CD14-positive monocyte (primary cell): ENCODE measurements around the gene RER1. TPM values are rescaled to one million over a fixed set of nuclear protein-coding genes. Genes with fewer than 3 reads are reported as not detected.

Experiments
- DNase-seq, 3 donors: peaks; one replicate each; pipeline ENCODE4 v3.0.0-alpha.2; 2011 to 2022
- H2AFZ ChIP-seq: 2 replicates; pipeline ENCODE4 v1.6.0; 2012; ENCODE audit warnings: mild to moderate bottlenecking, low read depth, low read length, inconsistent platforms; ENCODE audit not compliant: insufficient read depth, poor library complexity, severe bottlenecking
- H3K27ac ChIP-seq, 2 donors: 1 replicate in 1 of 2; 2 replicates in 1 of 2; pipeline ENCODE4 v1.5.1; 2012 to 2013; ENCODE audit warnings: low read length in 2 of 2, control low read depth in 1 of 2, inconsistent platforms in 1 of 2, low read depth in 1 of 2, mild to moderate bottlenecking in 1 of 2
- H3K27me3 ChIP-seq, 2 donors: one replicate each; pipeline versions ENCODE4 v1.6.0 to v1.6.1; 2011 to 2013; ENCODE audit warnings: low read length in 2 of 2; ENCODE audit not compliant: control insufficient read depth in 2 of 2, insufficient read depth in 2 of 2
- H3K36me3 ChIP-seq, 2 donors: replicated peaks in 1 of 2; 1 replicate in 1 of 2; 2 replicates in 1 of 2; pipeline versions ENCODE4 v1.5.1 to v1.6.1; 2012 to 2013; ENCODE audit warnings: low read length in 2 of 2, control low read depth in 1 of 2, inconsistent platforms in 1 of 2, mild to moderate bottlenecking in 1 of 2; ENCODE audit not compliant: insufficient read depth in 2 of 2, control insufficient read depth in 1 of 2
- H3K4me1 ChIP-seq, 2 donors: 1 replicate in 1 of 2; 2 replicates in 1 of 2; pipeline versions ENCODE4 v1.5.1 to v1.6.1; 2012 to 2013; ENCODE audit warnings: low read length in 2 of 2, control low read depth in 1 of 2, inconsistent platforms in 1 of 2, mild to moderate bottlenecking in 1 of 2, moderate library complexity in 1 of 2; ENCODE audit not compliant: insufficient read depth in 2 of 2, control insufficient read depth in 1 of 2
- H3K4me2 ChIP-seq: replicated peaks from 2 replicates; pipeline ENCODE3; 2012; ENCODE audit warnings: low read length, moderate library complexity, mild to moderate bottlenecking; ENCODE audit not compliant: poor library complexity, severe bottlenecking; ENCODE audit errors: extremely low read depth
- H3K4me3 ChIP-seq, 3 experiments: fragments of 200-600 bp in 1 of 3; sonication (generic) in 1 of 3; replicated peaks in 1 of 3; 1 replicate in 2 of 3; 2 replicates in 1 of 3; pipeline ENCODE4 v1.5.1; 2011 to 2013; ENCODE audit warnings: low read length in 3 of 3, mild to moderate bottlenecking in 3 of 3, control low read depth in 2 of 3, low read depth in 2 of 3, inconsistent platforms in 1 of 3, moderate library complexity in 1 of 3
- H3K79me2 ChIP-seq: 2 replicates; pipeline ENCODE4 v1.6.0; 2012; ENCODE audit warnings: mild to moderate bottlenecking, control low read depth, inconsistent platforms, low read length, moderate library complexity; ENCODE audit not compliant: insufficient read depth
- H3K9ac ChIP-seq: 2 replicates; pipeline ENCODE4 v1.6.0; 2017; ENCODE audit warnings: low read length, mild to moderate bottlenecking; ENCODE audit not compliant: insufficient read depth, poor library complexity, severe bottlenecking
- H3K9me3 ChIP-seq, 2 donors: replicated peaks in 1 of 2; 1 replicate in 1 of 2; 2 replicates in 1 of 2; pipeline versions ENCODE4 v1.5.1 to v1.6.1; 2012 to 2013; ENCODE audit warnings: low read length in 2 of 2, control low read depth in 1 of 2; ENCODE audit not compliant: control insufficient read depth in 1 of 2, insufficient read depth in 1 of 2
- H4K20me1 ChIP-seq: 2 replicates; pipeline ENCODE4 v1.6.0; 2012; ENCODE audit warnings: mild to moderate bottlenecking, low read length, control low read depth, moderate library complexity; ENCODE audit not compliant: insufficient read depth
- H3K27ac Mint-ChIP-seq, 7 donors: one replicate each; pipeline ENCODE4 v1.8.0; 2020; ENCODE audit warnings: mild to moderate bottlenecking in 7 of 7, mixed read lengths in 7 of 7, moderate library complexity in 6 of 7, inconsistent platforms in 2 of 7
- H3K27me3 Mint-ChIP-seq, 3 donors: one replicate each; pipeline ENCODE4 v1.8.0; 2021 to 2022; ENCODE audit warnings: low read depth in 3 of 3, mild to moderate bottlenecking in 3 of 3, mixed read lengths in 3 of 3, moderate library complexity in 3 of 3, inconsistent platforms in 1 of 3
- H3K36me3 Mint-ChIP-seq, 2 donors: one replicate each; pipeline ENCODE4 v1.8.0; 2020; ENCODE audit warnings: mixed read lengths in 2 of 2, inconsistent platforms in 1 of 2, mild to moderate bottlenecking in 1 of 2
- H3K4me1 Mint-ChIP-seq: one replicate; pipeline ENCODE4 v1.8.0; 2020; ENCODE audit warnings: mild to moderate bottlenecking, mixed read lengths
- H3K4me3 Mint-ChIP-seq, 2 donors: one replicate each; pipeline ENCODE4 v1.8.0; 2020; ENCODE audit warnings: mild to moderate bottlenecking in 2 of 2, mixed read lengths in 2 of 2, moderate library complexity in 1 of 2
- H3K9me3 Mint-ChIP-seq, 7 donors: one replicate each; pipeline ENCODE4 v1.8.0; 2020 to 2022; ENCODE audit warnings: mixed read lengths in 7 of 7, mild to moderate bottlenecking in 6 of 7, moderate library complexity in 6 of 7, inconsistent platforms in 2 of 7
- CTCF ChIP-seq: fragments of 200-600 bp; IDR thresholded peaks from one replicate; pipeline ENCODE4 v1.8.0; 2022; ENCODE audit warnings: antibody characterized with exemption, mild to moderate bottlenecking
- WGBS: methylation state at CpG from one replicate; pipeline ENCODE4 v1.1.5; 2013; ENCODE audit warnings: missing lambda C conversion rate; ENCODE audit not compliant: insufficient coverage; 5-methylcytosine and 5-hydroxymethylcytosine counted together
- intact Hi-C, 2 donors: fragments of 100-400 bp; cut with micrococcal nuclease; formaldehyde crosslinking; loops; one replicate each; pipeline versions ENCODE4 v1.15.0 to v1.15.1; 2023
- polyA plus RNA-seq, 3 donors: library from polyadenylated mRNA; depleted of rRNA in 1 of 3; unstranded in 2 of 3; stranded (reverse) in 1 of 3; fragments of 300-500 nt in 2 of 3; fragments of >200 nt in 1 of 3; fragmentation: Illumina TruSeq in 2 of 3; gene quantifications; 1 replicate in 2 of 3; 2 replicates in 1 of 3; pipeline ENCODE4 v1.2.3, GENCODE V29; 2012 to 2021

The RER1 gene
- polyA plus RNA-seq, 3 donors = 98.3 to 235 (median 193) TPM

GRCh38 chr1:2412773-2413494 lies 21.3 kb downstream of the RER1 start:
- H3K79me2 ChIP-seq = peaks cover 5% of the 10 kb centered on the region
- H3K27me3 ChIP-seq = peaks cover 0 to 13% of the 10 kb centered on the region in 2 donors
- peak overlapping the region; percentile 47 to 91 (median 74) for H3K4me3 ChIP-seq
- intact Hi-C loops = loop anchor here (1.0 to 10.0 kb wide), 9 partner anchors 22 to 491 kb away; partner anchors contain the start of genes PANK4 (in 2 of the 2), MORN1 (in 1 of the 2), PRXL2B (in 1 of the 2) and RER1 (in 1 of the 2)
- H2AFZ ChIP-seq = peak overlapping the region; percentile 98
- H4K20me1 ChIP-seq = no peaks in the 10 kb centered on the region
- DNase-seq = no peak
- no peaks in the 10 kb centered on the region for H3K36me3 ChIP-seq
- H3K4me1 ChIP-seq = peaks cover 24 to 46% of the 10 kb centered on the region in 2 donors
- Mint-ChIP-seq H3K27me3 (peaks cover 28 to 39% (median 28%) of the 10 kb centered on the region in 3 donors), H3K4me1 (peaks cover 19% of the 10 kb centered on the region), H3K9me3 (peaks cover 0 to 4% (median 0%) of the 10 kb centered on the region in 7 donors), H3K27ac (peak overlapping the region in 1 of 7 donors; percentile 8), H3K4me3 (peak overlapping the region; percentile 39 to 76), H3K36me3 (peaks cover 3 to 11% of the 10 kb centered on the region in 2 donors)
- no peaks in the 10 kb centered on the region for H3K9me3 ChIP-seq
- TF ChIP-seq CTCF = no peak
- H3K9ac ChIP-seq = peak overlapping the region; percentile 94
- peak overlapping the region; percentile 86 for H3K4me2 ChIP-seq
- H3K27ac ChIP-seq = peak overlapping the region in 1 of 2 donors; percentile 92
- 1% methylated on average over 58 of the region's 66 CpGs for WGBS

- Mint-ChIP-seq H3K36me3 (peaks cover 3 to 7% of the 10 kb centered on the region in 2 donors), H3K9me3 (peaks cover 0 to 4% (median 0%) of the 10 kb centered on the region in 7 donors), H3K4me3 (peak overlapping the region; percentile 63 to 70), H3K4me1 (peaks cover 19% of the 10 kb centered on the region), H3K27me3 (peaks cover 28 to 44% (median 31%) of the 10 kb centered on the region in 3 donors), H3K27ac (peak overlapping the region in 6 of 7 donors; percentile 10 to 78 (median 44))
- no peak for DNase-seq
- H3K4me2 ChIP-seq = peak overlapping the region; percentile 86
- H4K20me1 ChIP-seq = no peaks in the 10 kb centered on the region
- no peak for TF ChIP-seq CTCF
- H3K27me3 ChIP-seq = peaks cover 0 to 13% of the 10 kb centered on the region in 2 donors
- H3K36me3 ChIP-seq = no peaks in the 10 kb centered on the region
- peak overlapping the region; percentile 98 for H2AFZ ChIP-seq
- H3K9ac ChIP-seq = peak overlapping the region; percentile 94
- intact Hi-C loops = loop anchor here (2.0 to 10.0 kb wide), 8 partner anchors 114 to 491 kb away; partner anchors contain the start of genes PANK4 (in 1 of the 2), PRXL2B (in 1 of the 2) and TTC34 (in 1 of the 2)
- 54% methylated on average over 24 of the region's 28 CpGs for WGBS
- H3K79me2 ChIP-seq = peaks cover 5% of the 10 kb centered on the region
- H3K4me1 ChIP-seq = peaks cover 24 to 46% of the 10 kb centered on the region in 2 donors
- no peaks in the 10 kb centered on the region for H3K9me3 ChIP-seq
- H3K4me3 ChIP-seq = peak overlapping the region in 2 of 3 experiments; percentile 47 to 91
- peak overlapping the region in 1 of 2 donors; percentile 92 for H3K27ac ChIP-seq
These were observed 22.1 kb downstream of the RER1 start for GRCh38 chr1:2413495-2414296.
